ENCODE measurements around the gene SLC13A1. TPM values are rescaled to one million over a fixed set of nuclear protein-coding genes. Genes with fewer than 3 reads are reported as not detected.

Gene SLC13A1
- total RNA-seq, 1 donor from 2014 or later, result not detected

DNA sequence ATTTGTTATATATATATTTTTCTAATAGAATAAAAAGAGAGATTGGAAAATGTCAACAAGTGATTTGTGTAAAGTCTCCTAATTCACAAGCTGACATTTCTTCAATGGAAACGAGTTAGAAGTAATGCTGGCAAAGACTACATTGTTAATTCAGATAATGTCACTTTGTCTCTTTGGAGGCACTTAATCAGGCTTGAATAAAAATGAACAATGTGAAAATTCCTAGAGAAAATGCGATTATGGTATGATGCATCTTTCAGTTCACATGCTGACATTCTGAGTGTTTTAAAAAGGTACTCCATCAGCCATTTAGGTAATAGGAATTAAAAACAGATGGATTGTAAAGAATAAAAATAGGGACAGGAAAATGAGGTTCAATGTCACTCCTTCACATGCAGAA lies 100.1 kb downstream of the SLC13A1 start:
- no peak for DNase-seq (ENCODE audit: low spot score)
- Mint-ChIP-seq H3K36me3 (peaks cover 2% of the 10 kb centered on the region), H3K4me3 (no peak overlapping the region), H3K9me3 (peaks cover 11% of the 10 kb centered on the region), H3K27ac (no peak overlapping the region), H3K4me1 (peaks cover 22% of the 10 kb centered on the region), H3K27me3 (ENCODE audit: insufficient read depth, low read depth) (peaks cover 2% of the 10 kb centered on the region)
- H2AFZ ChIP-seq (replicated peaks), result no peak overlapping the region
- H3K4me1 ChIP-seq, result peaks cover 8% of the 10 kb centered on the region
- no peak for TF ChIP-seq EZH2phosphoT487 (IDR thresholded peaks at IDR 0.05)
- TF ChIP-seq EZH2 (IDR thresholded peaks at IDR 0.05), result no peak
- TF ChIP-seq, protein P1, sequence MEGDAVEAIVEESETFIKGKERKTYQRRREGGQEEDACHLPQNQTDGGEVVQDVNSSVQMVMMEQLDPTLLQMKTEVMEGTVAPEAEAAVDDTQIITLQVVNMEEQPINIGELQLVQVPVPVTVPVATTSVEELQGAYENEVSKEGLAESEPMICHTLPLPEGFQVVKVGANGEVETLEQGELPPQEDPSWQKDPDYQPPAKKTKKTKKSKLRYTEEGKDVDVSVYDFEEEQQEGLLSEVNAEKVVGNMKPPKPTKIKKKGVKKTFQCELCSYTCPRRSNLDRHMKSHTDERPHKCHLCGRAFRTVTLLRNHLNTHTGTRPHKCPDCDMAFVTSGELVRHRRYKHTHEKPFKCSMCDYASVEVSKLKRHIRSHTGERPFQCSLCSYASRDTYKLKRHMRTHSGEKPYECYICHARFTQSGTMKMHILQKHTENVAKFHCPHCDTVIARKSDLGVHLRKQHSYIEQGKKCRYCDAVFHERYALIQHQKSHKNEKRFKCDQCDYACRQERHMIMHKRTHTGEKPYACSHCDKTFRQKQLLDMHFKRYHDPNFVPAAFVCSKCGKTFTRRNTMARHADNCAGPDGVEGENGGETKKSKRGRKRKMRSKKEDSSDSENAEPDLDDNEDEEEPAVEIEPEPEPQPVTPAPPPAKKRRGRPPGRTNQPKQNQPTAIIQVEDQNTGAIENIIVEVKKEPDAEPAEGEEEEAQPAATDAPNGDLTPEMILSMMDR (IDR thresholded peaks at IDR 0.05), result no peak
- H3K36me3 ChIP-seq, result no peaks in the 10 kb centered on the region
- H4K20me1 ChIP-seq (ENCODE audit: low read depth), result no peaks in the 10 kb centered on the region
- H3K27ac ChIP-seq, result no peak overlapping the region
- no peak overlapping the region for H3K4me2 ChIP-seq
- H3K79me2 ChIP-seq (ENCODE audit: low read depth), result no peaks in the 10 kb centered on the region
- no peaks in the 10 kb centered on the region for H3K9me3 ChIP-seq (ENCODE audit: low read depth)
- H3K27me3 ChIP-seq, result no peaks in the 10 kb centered on the region
- no peak overlapping the region for H3K9ac ChIP-seq
- H3F3A ChIP-seq (ENCODE audit: low read depth), result no peaks in the 10 kb centered on the region
- H3K4me3 ChIP-seq, result no peak overlapping the region

DNA sequence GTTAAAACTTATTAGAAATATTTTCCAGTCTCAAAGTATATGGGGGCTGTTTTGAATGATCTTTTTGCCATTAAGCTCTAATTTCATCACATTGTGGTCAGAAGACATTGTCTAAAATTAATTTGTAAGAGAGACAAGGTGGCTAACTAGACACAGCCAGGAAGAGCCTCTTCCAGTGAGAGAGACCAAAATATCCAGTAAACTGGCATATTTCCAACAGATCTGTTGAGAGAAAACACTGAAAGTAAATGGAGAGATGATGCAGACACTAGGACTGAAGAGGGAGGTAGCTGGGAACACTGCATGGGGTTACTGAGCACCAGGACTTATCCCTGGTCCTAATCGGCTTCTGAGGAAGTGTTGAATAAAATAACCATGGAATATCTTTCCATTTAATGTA lies 102.8 kb downstream of the SLC13A1 start:
- H3F3A ChIP-seq (ENCODE audit: low read depth), result no peaks in the 10 kb centered on the region
- Mint-ChIP-seq H3K27me3 (ENCODE audit: insufficient read depth, low read depth) (peaks cover 2% of the 10 kb centered on the region), H3K36me3 (peaks cover 2% of the 10 kb centered on the region), H3K9me3 (peaks cover 11% of the 10 kb centered on the region), H3K4me3 (no peak overlapping the region), H3K27ac (no peak overlapping the region), H3K4me1 (no peaks in the 10 kb centered on the region)
- no peaks in the 10 kb centered on the region for H3K36me3 ChIP-seq
- no peak for TF ChIP-seq EZH2 (IDR thresholded peaks at IDR 0.05)
- TF ChIP-seq EZH2phosphoT487 (IDR thresholded peaks at IDR 0.05), result no peak
- TF ChIP-seq, protein P1 (IDR thresholded peaks at IDR 0.05), result no peak
- H3K27me3 ChIP-seq, result no peaks in the 10 kb centered on the region
- H3K4me2 ChIP-seq, result no peak overlapping the region
- H3K79me2 ChIP-seq (ENCODE audit: low read depth), result no peaks in the 10 kb centered on the region
- H3K27ac ChIP-seq, result no peak overlapping the region
- H3K4me3 ChIP-seq, result no peak overlapping the region
- H3K9ac ChIP-seq, result no peak overlapping the region
- no peak overlapping the region for H2AFZ ChIP-seq (replicated peaks)
- no peak for DNase-seq (ENCODE audit: low spot score)
- no peaks in the 10 kb centered on the region for H4K20me1 ChIP-seq (ENCODE audit: low read depth)
- H3K9me3 ChIP-seq (ENCODE audit: low read depth), result no peaks in the 10 kb centered on the region
- H3K4me1 ChIP-seq, result no peaks in the 10 kb centered on the region

DNA sequence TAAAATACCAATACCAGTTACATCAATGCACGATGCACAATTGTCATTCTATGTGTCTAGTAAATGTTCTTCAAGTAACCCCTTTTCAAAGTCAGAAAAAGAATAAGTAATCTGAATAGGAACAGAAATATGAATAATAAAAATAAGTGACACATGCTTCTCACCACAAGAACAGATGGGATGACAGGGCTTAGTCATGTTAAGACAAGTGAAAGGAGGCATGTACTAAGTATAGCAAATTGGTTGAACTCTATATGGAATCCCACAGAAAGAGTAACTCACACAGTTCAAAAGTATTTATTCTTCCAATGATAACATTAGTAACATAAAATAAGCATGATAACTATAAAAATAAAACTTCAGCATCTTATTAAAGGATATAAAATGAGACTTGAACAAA lies 103.3 kb downstream of the SLC13A1 start:
- Mint-ChIP-seq H3K27me3 (ENCODE audit: insufficient read depth, low read depth) (peaks cover 2% of the 10 kb centered on the region), H3K4me1 (no peaks in the 10 kb centered on the region), H3K9me3 (peaks cover 11% of the 10 kb centered on the region), H3K4me3 (no peak overlapping the region), H3K27ac (no peak overlapping the region), H3K36me3 (peaks cover 2% of the 10 kb centered on the region)
- Histone ChIP-seq H3K4me2 (no peak overlapping the region), H3K79me2 (ENCODE audit: low read depth) (no peaks in the 10 kb centered on the region), H2AFZ (replicated peaks) (no peak overlapping the region), H3K27me3 (no peaks in the 10 kb centered on the region), H3K36me3 (no peaks in the 10 kb centered on the region), H3K9ac (no peak overlapping the region), H4K20me1 (ENCODE audit: low read depth) (no peaks in the 10 kb centered on the region), H3K4me1 (no peaks in the 10 kb centered on the region), H3K27ac (no peak overlapping the region), H3K4me3 (no peak overlapping the region), H3F3A (ENCODE audit: low read depth) (no peaks in the 10 kb centered on the region), H3K9me3 (ENCODE audit: low read depth) (no peaks in the 10 kb centered on the region)
- TF ChIP-seq, protein P1 (IDR thresholded peaks at IDR 0.05), result no peak
- TF ChIP-seq EZH2 (IDR thresholded peaks at IDR 0.05), result no peak
- no peak for TF ChIP-seq EZH2phosphoT487 (IDR thresholded peaks at IDR 0.05)
- no peak for DNase-seq (ENCODE audit: low spot score)

Measured in neural progenitor cell (in vitro differentiated cells).